HG03575 (cell line): Measurements from ENCODE around the gene PEX10.
"Not testable (repeated sequence)": the region's sequence is repeated elsewhere in the genome, so short reads cannot be mapped to it uniquely, and the experiment has no call there.

Experiments used
- ATAC-seq: cut with Tn5 transposase; IDR thresholded peaks from one replicate; pipeline ENCODE4 v1.9.1; 2021; ENCODE audit not compliant: unreplicated experiment, insufficient number of reproducible peaks, low FRiP score; ENCODE audit errors: extremely low read depth

PEX10 gene

GRCh38 chr1:2445162-2445822, 32.9 kb upstream of the PEX10 start:
- no peak for ATAC-seq

- no peak for ATAC-seq
These were observed 31.8 kb upstream of the PEX10 start for GRCh38 chr1:2444138-2444591.

- ATAC-seq, result no peak
These were observed 31.1 kb upstream of the PEX10 start for GRCh38 chr1:2443277-2444137.

- no peak for ATAC-seq
These were observed 30.3 kb upstream of the PEX10 start for GRCh38 chr1:2442661-2443060.

GRCh38 chr1:2441746-2442145, 29.4 kb upstream of the PEX10 start:
- ATAC-seq, result no peak

GRCh38 chr1:2440346-2440745, 28.0 kb upstream of the PEX10 start:
- not testable (repeated sequence) for ATAC-seq

- no peak for ATAC-seq
These were observed 27.0 kb upstream of the PEX10 start for GRCh38 chr1:2439369-2439768.

GRCh38 chr1:2438641-2439040, 26.3 kb upstream of the PEX10 start:
- no peak for ATAC-seq

GRCh38 chr1:2438038-2438437, 25.7 kb upstream of the PEX10 start:
- no peak for ATAC-seq

- no peak for ATAC-seq
These were observed 25.3 kb upstream of the PEX10 start for GRCh38 chr1:2437617-2438016.

- ATAC-seq, result no peak
These were observed 24.5 kb upstream of the PEX10 start for GRCh38 chr1:2436876-2437275.

GRCh38 chr1:2435746-2436355, 23.5 kb upstream of the PEX10 start:
- ATAC-seq, result no peak

- no peak for ATAC-seq
These were observed 22.7 kb upstream of the PEX10 start for GRCh38 chr1:2435091-2435490.

- ATAC-seq, result no peak
These were observed 21.7 kb upstream of the PEX10 start for GRCh38 chr1:2433936-2434655.

GRCh38 chr1:2433196-2433595, 20.8 kb upstream of the PEX10 start:
- ATAC-seq, result no peak

GRCh38 chr1:2432441-2432844, 20.1 kb upstream of the PEX10 start:
- ATAC-seq, result no peak

- no peak for ATAC-seq
These were observed 19.2 kb upstream of the PEX10 start for GRCh38 chr1:2431518-2431917.

GRCh38 chr1:2431103-2431502, 18.7 kb upstream of the PEX10 start:
- ATAC-seq, result no peak

- ATAC-seq, result no peak
These were observed 18.2 kb upstream of the PEX10 start for GRCh38 chr1:2430592-2430973.
